Measurements from ENCODE around the gene SNX25. TPM values are rescaled to one million over a fixed set of nuclear protein-coding genes. Genes with fewer than 3 reads are reported as not detected.

SNX25 gene
- total RNA-seq, 1 donor from 2014 or later: 27.5 TPM

DNA sequence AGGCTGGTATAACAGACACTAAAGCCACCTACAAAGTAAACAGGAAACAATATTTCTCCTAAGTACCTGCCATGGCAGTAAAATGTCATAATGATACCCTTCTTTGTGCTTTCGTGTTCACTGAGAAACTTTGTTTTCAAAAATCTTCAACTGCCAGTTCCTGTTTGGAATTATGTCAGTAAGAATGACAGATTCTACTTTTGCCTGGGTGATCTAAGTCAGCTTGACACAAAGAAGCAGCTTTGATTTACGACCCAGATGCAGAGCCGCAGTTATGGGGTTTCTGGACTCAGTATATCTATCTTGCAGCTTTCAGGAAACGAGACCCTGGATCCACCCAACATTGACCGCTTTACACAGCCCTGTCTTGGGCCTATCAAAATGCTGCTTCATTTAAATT lies 71.2 kb downstream of the SNX25 start:
- no peaks in the 10 kb centered on the region for H3K27me3 Mint-ChIP-seq (ENCODE audit: unreplicated experiment)

DNA sequence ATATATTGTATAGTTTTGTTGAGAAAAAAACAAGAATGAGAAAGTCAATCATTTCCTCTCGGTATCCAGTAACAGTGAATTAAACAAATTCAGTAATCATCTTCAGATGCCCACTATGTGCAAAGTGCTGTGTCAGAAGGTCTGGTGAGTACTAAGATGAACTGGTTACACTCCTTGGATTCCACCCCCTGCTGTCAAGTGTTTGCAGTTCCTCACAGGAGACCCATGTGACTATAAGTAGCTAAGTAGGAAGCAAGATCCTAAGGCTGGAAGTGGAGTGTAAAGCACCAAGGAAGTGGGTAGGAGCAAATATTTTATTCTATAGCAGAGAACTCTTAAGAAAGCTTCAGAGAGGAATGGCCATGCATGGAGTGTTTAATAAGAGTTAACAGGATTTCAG lies 73.6 kb downstream of the SNX25 start:
- TF ChIP-seq, protein P1, sequence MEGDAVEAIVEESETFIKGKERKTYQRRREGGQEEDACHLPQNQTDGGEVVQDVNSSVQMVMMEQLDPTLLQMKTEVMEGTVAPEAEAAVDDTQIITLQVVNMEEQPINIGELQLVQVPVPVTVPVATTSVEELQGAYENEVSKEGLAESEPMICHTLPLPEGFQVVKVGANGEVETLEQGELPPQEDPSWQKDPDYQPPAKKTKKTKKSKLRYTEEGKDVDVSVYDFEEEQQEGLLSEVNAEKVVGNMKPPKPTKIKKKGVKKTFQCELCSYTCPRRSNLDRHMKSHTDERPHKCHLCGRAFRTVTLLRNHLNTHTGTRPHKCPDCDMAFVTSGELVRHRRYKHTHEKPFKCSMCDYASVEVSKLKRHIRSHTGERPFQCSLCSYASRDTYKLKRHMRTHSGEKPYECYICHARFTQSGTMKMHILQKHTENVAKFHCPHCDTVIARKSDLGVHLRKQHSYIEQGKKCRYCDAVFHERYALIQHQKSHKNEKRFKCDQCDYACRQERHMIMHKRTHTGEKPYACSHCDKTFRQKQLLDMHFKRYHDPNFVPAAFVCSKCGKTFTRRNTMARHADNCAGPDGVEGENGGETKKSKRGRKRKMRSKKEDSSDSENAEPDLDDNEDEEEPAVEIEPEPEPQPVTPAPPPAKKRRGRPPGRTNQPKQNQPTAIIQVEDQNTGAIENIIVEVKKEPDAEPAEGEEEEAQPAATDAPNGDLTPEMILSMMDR (IDR thresholded peaks at IDR 0.05; ENCODE audit: partially characterized antibody, unreplicated experiment): no peak
- no peaks in the 10 kb centered on the region for H3K4me1 Mint-ChIP-seq (ENCODE audit: low read depth, unreplicated experiment)
- H3K9me3 Mint-ChIP-seq (ENCODE audit: unreplicated experiment): no peaks in the 10 kb centered on the region
- H3K27ac Mint-ChIP-seq (ENCODE audit: unreplicated experiment): no peak overlapping the region
- H3K4me3 Mint-ChIP-seq (ENCODE audit: unreplicated experiment): no peak overlapping the region
- DNase-seq: no peak
- H3K36me3 Mint-ChIP-seq (ENCODE audit: unreplicated experiment): no peaks in the 10 kb centered on the region
- H3K27me3 Mint-ChIP-seq (ENCODE audit: unreplicated experiment): no peaks in the 10 kb centered on the region

More for the DNA sequence above, 71.2 kb downstream of the SNX25 start:
- H3K4me1 Mint-ChIP-seq (ENCODE audit: low read depth, unreplicated experiment): no peaks in the 10 kb centered on the region
- TF ChIP-seq, protein P1 (IDR thresholded peaks at IDR 0.05; ENCODE audit: partially characterized antibody, unreplicated experiment): no peak
- H3K27ac Mint-ChIP-seq (ENCODE audit: unreplicated experiment): no peak overlapping the region
- H3K9me3 Mint-ChIP-seq (ENCODE audit: unreplicated experiment): peaks cover 2% of the 10 kb centered on the region
- no peak for DNase-seq
- no peak overlapping the region for H3K4me3 Mint-ChIP-seq (ENCODE audit: unreplicated experiment)
- no peaks in the 10 kb centered on the region for H3K36me3 Mint-ChIP-seq (ENCODE audit: unreplicated experiment)

DNA sequence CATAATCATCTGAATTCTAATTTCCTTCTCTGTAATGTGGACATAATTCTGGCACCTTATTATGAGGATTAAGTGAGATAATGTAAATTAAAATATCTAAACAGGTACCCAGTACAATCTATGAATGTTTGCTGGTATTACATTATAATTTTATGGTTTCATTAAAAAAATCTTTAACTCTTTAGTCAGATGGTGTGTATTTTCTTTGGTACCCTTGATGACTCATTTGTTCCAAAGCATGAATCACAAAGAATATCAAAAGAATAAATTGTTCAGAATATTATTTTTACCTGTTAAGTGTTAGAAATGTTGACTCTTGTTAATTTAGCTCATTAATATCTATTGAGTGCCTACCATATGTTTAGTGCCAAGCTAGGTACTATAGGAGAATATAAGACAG lies 74.3 kb downstream of the SNX25 start:
- TF ChIP-seq, protein P1 (IDR thresholded peaks at IDR 0.05; ENCODE audit: partially characterized antibody, unreplicated experiment): no peak
- DNase-seq: no peak
- H3K4me1 Mint-ChIP-seq (ENCODE audit: low read depth, unreplicated experiment): no peaks in the 10 kb centered on the region
- no peaks in the 10 kb centered on the region for H3K27me3 Mint-ChIP-seq (ENCODE audit: unreplicated experiment)
- H3K4me3 Mint-ChIP-seq (ENCODE audit: unreplicated experiment): no peak overlapping the region
- H3K9me3 Mint-ChIP-seq (ENCODE audit: unreplicated experiment): no peaks in the 10 kb centered on the region
- no peaks in the 10 kb centered on the region for H3K36me3 Mint-ChIP-seq (ENCODE audit: unreplicated experiment)
- no peak overlapping the region for H3K27ac Mint-ChIP-seq (ENCODE audit: unreplicated experiment)

DNA sequence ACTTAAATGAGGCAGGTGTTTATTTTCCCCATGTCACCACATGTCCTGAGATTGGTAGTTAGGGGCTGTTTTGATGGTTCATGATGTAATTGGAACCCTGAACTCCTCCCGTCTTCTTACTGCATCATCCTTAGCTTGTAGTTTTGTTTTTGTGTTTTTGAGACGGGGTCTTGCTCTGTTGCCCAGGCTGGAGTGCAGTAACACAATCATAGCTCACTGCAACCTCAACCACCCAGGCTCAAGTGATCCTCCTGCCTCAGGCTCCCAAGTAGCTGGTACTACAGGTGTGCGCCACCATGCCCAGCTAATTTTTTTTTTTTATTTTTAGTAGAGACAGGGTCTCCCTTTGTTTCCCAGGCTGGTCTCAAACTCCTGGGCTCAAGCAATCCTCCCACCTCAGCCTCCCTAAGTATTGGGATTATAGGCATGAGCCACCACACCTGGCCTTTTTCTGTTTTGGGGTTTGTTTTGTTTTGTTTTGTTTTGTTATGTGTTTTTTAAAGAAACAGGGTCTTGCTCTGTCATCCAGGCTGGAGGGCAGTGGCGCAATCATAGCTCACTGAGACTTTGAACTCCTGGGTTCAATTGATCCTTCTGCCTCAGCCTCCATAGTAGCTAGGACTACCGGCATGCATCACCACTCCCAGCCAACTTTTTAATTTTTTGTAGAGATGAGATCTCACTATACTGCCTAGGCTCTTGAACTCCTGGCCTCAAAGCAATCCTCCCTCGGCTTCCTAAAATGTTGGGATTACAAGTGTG lies 76.4 kb downstream of the SNX25 start:
- Mint-ChIP-seq H3K36me3 (ENCODE audit: unreplicated experiment) (no peaks in the 10 kb centered on the region), H3K27ac (ENCODE audit: unreplicated experiment) (no peak overlapping the region), H3K27me3 (ENCODE audit: unreplicated experiment) (peaks cover 4% of the 10 kb centered on the region), H3K4me3 (ENCODE audit: unreplicated experiment) (no peak overlapping the region), H3K4me1 (ENCODE audit: low read depth, unreplicated experiment) (no peaks in the 10 kb centered on the region), H3K9me3 (ENCODE audit: unreplicated experiment) (no peaks in the 10 kb centered on the region)
- DNase-seq: no peak
- TF ChIP-seq, protein P1 (IDR thresholded peaks at IDR 0.05; ENCODE audit: partially characterized antibody, unreplicated experiment): no peak

DNA sequence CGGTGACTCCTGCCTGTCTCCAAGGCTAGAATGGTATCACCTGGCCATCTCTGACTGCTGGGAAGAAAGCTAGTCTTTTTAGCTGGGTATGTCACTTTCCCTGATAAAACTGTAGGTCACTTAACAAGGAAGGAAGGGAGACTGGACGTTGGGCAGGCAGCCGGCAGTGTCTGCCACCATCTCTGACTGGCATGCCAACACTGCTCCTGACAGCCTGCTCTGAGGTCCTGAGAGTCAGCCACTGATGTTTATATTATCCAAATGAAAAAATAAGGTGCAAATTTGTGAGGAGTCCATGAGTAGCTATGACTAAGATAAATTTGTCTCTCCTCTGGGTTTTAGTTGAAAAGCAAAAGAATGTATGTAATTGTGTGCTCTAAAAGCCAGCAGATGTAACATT lies 77.2 kb downstream of the SNX25 start:
- DNase-seq: no peak
- Mint-ChIP-seq H3K4me1 (ENCODE audit: low read depth, unreplicated experiment) (no peaks in the 10 kb centered on the region), H3K27me3 (ENCODE audit: unreplicated experiment) (peaks cover 4% of the 10 kb centered on the region), H3K9me3 (ENCODE audit: unreplicated experiment) (no peaks in the 10 kb centered on the region), H3K4me3 (ENCODE audit: unreplicated experiment) (no peak overlapping the region), H3K27ac (ENCODE audit: unreplicated experiment) (no peak overlapping the region), H3K36me3 (ENCODE audit: unreplicated experiment) (no peaks in the 10 kb centered on the region)
- TF ChIP-seq, protein P1 (IDR thresholded peaks at IDR 0.05; ENCODE audit: partially characterized antibody, unreplicated experiment): no peak

Data from glutamatergic neuron (in vitro differentiated cells).